Measurements from ENCODE around the gene ALDH3A1.
A peak's percentile ranks its signal among the peaks of the same experiment; 100 is the strongest.

Gene ALDH3A1

GRCh38 chr17:19718613-19719354, 29.3 kb downstream of the ALDH3A1 start:
- no peak for DNase-seq (ENCODE audit: low spot score)

GRCh38 chr17:19718041-19718612, 30.0 kb downstream of the ALDH3A1 start:
- DNase-seq (ENCODE audit: low spot score): no peak

- DNase-seq (ENCODE audit: low spot score): no peak
These were observed 30.6 kb downstream of the ALDH3A1 start for GRCh38 chr17:19717411-19717908.

GRCh38 chr17:19717031-19717360, 31.1 kb downstream of the ALDH3A1 start:
- DNase-seq (ENCODE audit: low spot score): no peak

GRCh38 chr17:19716108-19717030, 31.7 kb downstream of the ALDH3A1 start, which contains the start of gene SLC47A2:
Gene SLC47A2 (minus strand): TSS chr17:19716584. CDS start chr17:19716555, 29 bp downstream.
- no peak for DNase-seq (ENCODE audit: low spot score)

GRCh38 chr17:19714542-19715411, 33.3 kb downstream of the ALDH3A1 start:
- no peak for DNase-seq (ENCODE audit: low spot score)

GRCh38 chr17:19713901-19714361, 34.2 kb downstream of the ALDH3A1 start:
- DNase-seq (ENCODE audit: low spot score): no peak

- no peak for DNase-seq (ENCODE audit: low spot score)
These were observed 34.6 kb downstream of the ALDH3A1 start for GRCh38 chr17:19713462-19713861.

- no peak for DNase-seq (ENCODE audit: low spot score)
These were observed 35.6 kb downstream of the ALDH3A1 start for GRCh38 chr17:19712436-19713004.

- no peak for DNase-seq (ENCODE audit: low spot score)
These were observed 38.3 kb downstream of the ALDH3A1 start for GRCh38 chr17:19709841-19710240.

- DNase-seq (ENCODE audit: low spot score): no peak
These were observed 39.5 kb downstream of the ALDH3A1 start for GRCh38 chr17:19708431-19709175.

GRCh38 chr17:19707728-19708221, 40.3 kb downstream of the ALDH3A1 start:
- DNase-seq (ENCODE audit: low spot score): peak; percentile 5

- peak; percentile 8 for DNase-seq (ENCODE audit: low spot score)
These were observed 41.0 kb downstream of the ALDH3A1 start for GRCh38 chr17:19706791-19707727.

GRCh38 chr17:19705771-19706770, 42.0 kb downstream of the ALDH3A1 start:
- peak; percentile 6 for DNase-seq (ENCODE audit: low spot score)

GRCh38 chr17:19705201-19705600, 42.9 kb downstream of the ALDH3A1 start:
- no peak for DNase-seq (ENCODE audit: low spot score)

- no peak for DNase-seq (ENCODE audit: low spot score)
These were observed 44.1 kb downstream of the ALDH3A1 start for GRCh38 chr17:19703828-19704613.
